Activated CD8-positive, alpha-beta memory T cell treated with anti-CD3 and anti-CD28 coated beads for 36 hours (primary cell): ENCODE results near the gene RND2. TPM values are rescaled to one million over a fixed set of nuclear protein-coding genes. Genes with fewer than 3 reads are reported as not detected.

ENCODE experiments used
- CTCF ChIA-PET: fragments of 350-600 bp; sonication (Branson Sonifier 250); formaldehyde crosslinking; loops from one replicate; lab custom pipeline; 2021; ENCODE audit warnings: antibody characterized with exemption; lab: Charles Lee
- POLR2A ChIA-PET: fragments of 350-600 bp; sonication (Branson Sonifier 250); formaldehyde crosslinking; loops from one replicate; lab custom pipeline; 2021; ENCODE audit warnings: antibody characterized with exemption; lab: Charles Lee
- total RNA-seq, 2 experiments: library from RNA; stranded (reverse); gene quantifications; one replicate each; pipeline ENCODE4 v1.2.3, GENCODE V29; 2021

The RND2 gene
- total RNA-seq, 2 experiments from 2014 or later = 0.06 TPM

DNA sequence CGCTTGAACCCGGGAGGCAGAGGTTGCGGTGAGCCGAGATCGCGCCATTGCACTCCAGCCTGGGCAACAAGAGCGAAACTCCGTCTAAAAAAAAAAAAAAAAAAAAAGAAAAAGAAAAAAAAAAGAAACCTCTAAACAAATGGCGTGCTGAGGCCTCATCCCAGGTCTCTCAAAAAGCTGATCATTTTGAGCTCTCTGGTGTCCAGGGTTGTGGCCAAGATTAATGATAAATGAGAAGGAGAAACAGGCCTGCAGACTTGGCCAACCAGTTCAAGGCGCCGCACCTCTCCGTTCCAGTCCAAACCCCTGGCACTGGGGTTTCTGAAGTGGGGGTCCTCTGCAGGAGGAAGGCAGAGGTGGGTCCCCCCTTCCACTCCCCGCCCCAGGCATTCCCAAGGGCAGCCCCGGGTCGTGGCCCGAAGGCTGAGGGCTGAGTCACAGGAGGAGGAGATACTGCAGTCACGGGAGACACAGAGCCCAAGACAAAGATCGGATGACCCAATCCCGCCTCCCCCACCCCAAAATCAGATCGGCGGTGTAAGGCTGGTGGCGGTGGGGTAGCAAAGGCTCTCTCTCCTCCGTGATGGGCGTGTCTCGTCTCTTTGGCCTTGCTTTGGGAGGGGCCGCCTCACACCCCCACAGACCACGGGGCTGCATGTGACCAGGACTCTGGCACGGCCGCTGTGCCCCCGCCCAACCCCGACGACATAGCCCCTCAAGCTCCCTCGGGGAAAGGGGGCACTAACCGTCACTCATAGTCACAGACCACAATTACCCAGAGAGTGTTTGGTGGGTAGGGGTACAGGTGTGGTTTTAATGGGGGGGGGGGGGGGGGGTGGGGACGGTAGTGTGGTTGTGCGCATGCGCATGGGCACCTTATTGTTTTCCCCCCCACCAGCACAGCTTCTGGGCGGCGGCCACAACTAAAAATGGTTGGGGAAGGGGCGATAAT lies 4.0 kb upstream of the RND2 start:
- POLR2A ChIA-PET = interaction anchor here (0.9 to 4.0 kb wide), 2 partner anchors 22 to 318 kb away, joined by 3 to 24 read pairs; partner anchors contain the start of gene RPL27
- CTCF ChIA-PET = interaction anchor here (0.6 to 1.2 kb wide), 3 partner anchors 23 to 1325 kb away, joined by 3 to 4 read pairs (median 3); partner anchors contain the start of gene RPL27

GRCh38 chr17:43021741-43022512 lies 3.1 kb upstream of the RND2 start, which contains the start of gene VAT1:
TSS of gene VAT1 (minus strand) at chr17:43022385. CDS start at chr17:43022322, 63 bp downstream.
- CTCF ChIA-PET = interaction anchor here (0.6 to 1.2 kb wide), 3 partner anchors 11 to 278 kb away, joined by 3 read pairs; partner anchors contain the start of gene RPL27
- POLR2A ChIA-PET = interaction anchor here (1.0 to 4.0 kb wide), 2 partner anchors 12 to 23 kb away, joined by 3 to 24 read pairs; partner anchors contain the start of gene RPL27

GRCh38 chr17:43025290-43025657 lies 243 bp downstream of the RND2 start:
- POLR2A ChIA-PET = interaction anchor here (1.2 to 1.5 kb wide), 3 partner anchors 290 to 342 kb away, joined by 3 to 9 read pairs (median 5); no protein-coding TSS in a partner anchor
- CTCF ChIA-PET = interaction anchor here (0.6 kb wide), 1 partner anchor 153 kb away, joined by 3 read pairs; no protein-coding TSS in a partner anchor

DNA sequence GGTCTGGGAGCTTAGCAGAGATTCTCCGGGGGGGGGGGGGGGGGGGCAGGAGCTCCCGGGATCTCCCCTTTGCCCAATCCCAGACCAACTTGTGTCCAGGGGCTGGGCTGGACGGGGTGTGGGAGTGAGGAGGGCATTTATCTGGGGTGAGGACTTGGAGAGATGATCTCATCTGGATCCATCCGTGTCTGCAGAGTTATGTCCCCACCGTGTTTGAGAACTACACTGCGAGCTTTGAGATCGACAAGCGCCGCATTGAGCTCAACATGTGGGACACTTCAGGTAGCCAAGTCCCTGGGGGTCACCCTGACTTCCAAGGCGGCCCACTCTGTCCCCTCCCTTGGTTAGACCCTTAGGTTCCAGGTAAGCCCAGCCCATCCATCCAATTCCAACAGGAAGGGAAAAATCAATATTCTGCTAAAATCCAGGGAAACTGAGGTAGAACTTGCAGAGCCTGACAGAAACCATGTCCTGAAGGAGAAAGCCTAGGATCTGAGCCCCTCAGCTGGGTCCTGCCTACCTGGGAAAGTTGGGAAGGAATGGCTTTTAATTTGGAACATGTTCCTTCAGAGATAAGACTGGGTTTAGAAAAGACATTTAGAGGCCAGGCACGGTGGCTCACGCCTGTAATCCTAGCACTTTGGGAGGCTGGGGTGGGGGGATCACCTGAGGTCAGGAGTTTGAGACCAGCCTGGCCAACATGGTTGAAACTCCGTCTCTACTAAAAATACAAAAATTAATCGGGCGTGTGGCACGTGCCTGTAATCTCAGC lies 921 bp downstream of the RND2 start:
- POLR2A ChIA-PET = interaction anchor here (1.5 kb wide), 1 partner anchor 335 kb away, joined by 5 read pairs; no protein-coding TSS in a partner anchor

DNA sequence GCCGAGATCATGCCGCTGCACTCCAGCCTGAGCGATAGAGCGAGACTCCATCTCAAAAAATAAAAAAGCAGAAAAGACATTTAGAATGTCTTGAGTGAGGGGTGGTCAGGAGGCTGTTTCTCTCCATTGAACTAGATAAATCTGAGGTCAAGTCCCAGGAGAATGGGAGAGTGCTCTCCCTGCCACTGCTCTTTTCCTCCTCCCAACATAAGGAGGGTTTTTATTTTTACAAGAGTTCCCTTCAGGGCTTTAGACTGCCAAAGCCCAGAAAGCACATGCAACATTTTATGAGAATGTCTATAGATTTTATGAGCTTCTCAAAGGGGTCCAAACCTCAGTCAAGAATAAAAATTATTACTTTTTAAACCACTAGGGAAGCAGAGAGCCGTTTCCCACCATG lies 1.6 kb downstream of the RND2 start:
- ChIA-PET CTCF (interaction anchor here (1.1 kb wide), 1 partner anchor 92 kb away, joined by 3 read pairs; no protein-coding TSS in a partner anchor), POLR2A (interaction anchor here (0.6 to 0.7 kb wide), 2 partner anchors 19 to 20 kb away, joined by 3 read pairs; no protein-coding TSS in a partner anchor)

More for the DNA sequence above, 921 bp downstream of the RND2 start:
- CTCF ChIA-PET = interaction anchor here (0.6 to 1.1 kb wide), 2 partner anchors 92 to 152 kb away, joined by 3 read pairs; no protein-coding TSS in a partner anchor

GRCh38 chr17:43027091-43028032 lies 2.3 kb downstream of the RND2 start:
- ChIA-PET CTCF (interaction anchor here (1.1 kb wide), 1 partner anchor 91 kb away, joined by 3 read pairs; no protein-coding TSS in a partner anchor), POLR2A (interaction anchor here (0.6 to 0.7 kb wide), 3 partner anchors 19 to 154 kb away, joined by 3 read pairs; no protein-coding TSS in a partner anchor)

- CTCF ChIA-PET = no interaction called here
- POLR2A ChIA-PET = no interaction called here
Observed at GRCh38 chr17:43028221-43028861, 3.3 kb downstream of the RND2 start.

- ChIA-PET POLR2A (interaction anchor here (0.5 kb wide), 1 partner anchor 183 kb away, joined by 4 read pairs; no protein-coding TSS in a partner anchor), CTCF (no interaction called here)
Observed at GRCh38 chr17:43030137-43030767, 5.2 kb downstream of the RND2 start.

DNA sequence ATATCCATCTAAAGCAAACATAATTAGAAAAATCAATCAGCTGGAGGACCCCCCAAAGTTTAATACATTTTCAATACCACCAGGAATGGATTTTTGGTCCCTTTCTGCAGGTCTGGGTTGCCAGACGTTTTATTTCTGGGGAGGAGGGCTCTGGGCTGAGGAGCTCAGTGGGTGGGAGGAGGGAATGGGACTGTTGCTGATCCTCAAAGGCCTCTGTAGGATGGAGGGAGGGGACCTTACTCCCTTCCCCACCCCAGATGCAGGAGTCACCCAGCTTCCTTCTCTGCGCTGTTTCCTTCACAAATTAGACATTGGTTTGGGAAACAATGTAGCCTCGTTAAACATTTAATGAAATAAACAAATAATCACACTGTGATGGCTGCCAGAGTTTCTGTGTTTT lies 6.6 kb downstream of the RND2 start:
- ChIA-PET CTCF (no interaction called here), POLR2A (no interaction called here)

- POLR2A ChIA-PET = interaction anchor here (0.9 kb wide), 1 partner anchor 12 kb away, joined by 3 read pairs; the partner anchor contains the start of gene VAT1
- CTCF ChIA-PET = interaction anchor here (1.0 kb wide), 1 partner anchor 12 kb away, joined by 3 read pairs; the partner anchor contains the start of gene VAT1
Observed at GRCh38 chr17:43033948-43034881, 9.2 kb downstream of the RND2 start.

DNA sequence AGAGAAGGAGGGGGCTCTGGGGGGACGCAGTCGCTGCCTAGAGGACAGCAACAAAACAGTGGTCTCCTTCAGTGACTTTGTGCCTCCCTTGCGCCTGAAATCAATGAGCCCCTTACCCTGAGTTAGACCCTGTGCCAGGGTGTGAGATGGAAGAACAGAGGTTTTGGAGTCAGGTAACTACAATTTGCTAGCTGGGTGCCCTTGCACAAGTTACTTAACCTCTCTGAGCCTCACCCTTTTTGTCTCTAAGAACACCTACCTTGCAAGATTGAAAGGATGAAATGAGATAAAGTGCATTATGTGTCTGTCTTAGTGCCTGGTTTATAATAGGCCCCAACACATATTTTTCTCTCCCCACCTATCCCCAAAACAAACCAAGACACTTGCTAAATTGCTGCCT lies 9.9 kb downstream of the RND2 start:
- ChIA-PET POLR2A (no interaction called here), CTCF (no interaction called here)

GRCh38 chr17:43039646-43040045 lies 14.6 kb downstream of the RND2 start:
- POLR2A ChIA-PET = no interaction called here
- CTCF ChIA-PET = no interaction called here

DNA sequence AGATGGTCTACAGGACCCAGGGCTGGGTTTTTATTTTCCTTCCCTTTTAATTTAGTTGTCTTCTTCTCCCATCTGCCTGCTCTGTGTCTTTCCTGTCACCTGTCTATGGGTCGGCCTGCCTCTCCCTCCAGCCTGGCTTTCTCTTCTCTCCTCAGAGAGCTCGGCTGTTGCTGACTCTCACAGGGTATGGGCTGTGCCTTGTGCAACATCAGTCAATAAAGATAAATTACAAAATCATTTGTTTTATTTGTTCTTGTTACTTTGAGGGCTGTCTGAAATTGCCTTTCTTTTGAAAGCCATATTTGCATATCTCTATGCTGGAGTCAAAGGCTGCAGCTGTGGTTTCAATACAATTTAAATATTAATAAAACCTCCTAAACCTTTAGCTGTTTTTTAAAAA lies 15.6 kb downstream of the RND2 start:
- ChIA-PET CTCF (no interaction called here), POLR2A (no interaction called here)

DNA sequence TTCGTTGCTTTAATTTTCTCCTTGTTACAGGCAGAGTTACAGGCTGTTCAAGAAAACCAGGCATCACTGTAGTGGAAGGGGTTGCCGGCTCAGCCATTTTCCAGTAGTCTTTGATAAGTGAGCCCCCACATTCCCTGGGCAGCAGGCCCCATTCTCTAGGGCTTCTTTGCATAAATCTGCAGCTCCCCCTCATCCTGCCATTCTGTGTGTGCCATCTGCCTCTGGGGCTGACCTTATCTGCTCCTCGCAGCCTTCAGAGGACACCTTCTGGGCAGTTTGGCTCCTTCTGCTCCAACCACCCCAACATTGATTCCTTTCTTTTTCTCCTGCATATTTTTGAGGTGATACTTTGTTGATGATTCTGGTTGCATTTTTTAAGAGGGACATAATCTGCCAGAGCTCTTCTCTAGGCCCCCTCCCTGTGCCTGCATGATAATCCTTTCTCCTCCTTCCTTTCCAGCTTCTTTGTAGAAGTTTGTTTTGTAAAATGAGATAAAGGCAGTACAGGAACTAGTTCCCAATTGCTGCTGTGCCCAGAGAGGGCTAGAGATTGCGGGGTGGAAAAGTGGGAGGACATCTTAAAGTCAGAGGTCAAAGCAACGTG lies 17.1 kb downstream of the RND2 start:
- CTCF ChIA-PET = no interaction called here

DNA sequence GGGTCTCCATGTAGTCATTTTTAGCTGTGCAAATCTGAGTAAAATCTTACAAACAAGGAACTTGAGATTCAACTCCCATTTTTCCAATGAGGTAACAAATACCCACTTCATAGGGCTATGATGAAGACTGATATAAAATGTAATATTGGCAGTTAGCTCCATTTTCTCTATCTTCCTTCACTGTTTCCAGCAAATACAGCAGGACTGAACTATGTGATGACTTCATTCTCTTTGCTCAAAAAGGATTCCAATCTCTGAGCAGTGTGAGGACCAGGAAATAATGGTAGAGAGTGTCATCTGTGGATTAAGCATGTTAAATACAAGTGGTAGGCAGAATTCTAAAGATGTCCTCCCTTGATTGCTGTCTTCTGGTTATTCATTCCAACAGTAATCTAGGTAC lies 18.3 kb downstream of the RND2 start:
- ChIA-PET CTCF (no interaction called here), POLR2A (interaction anchor here (0.6 kb wide), 1 partner anchor 70 kb away, joined by 3 read pairs; no protein-coding TSS in a partner anchor)

More for the DNA sequence above, 17.1 kb downstream of the RND2 start:
- POLR2A ChIA-PET = no interaction called here
